ENCODE measurements around the gene RPL37A.
A peak's percentile ranks its signal among the peaks of the same experiment; 100 is the strongest.

Gene RPL37A

GRCh38 chr2:216533609-216534008, 35.0 kb downstream of the RPL37A start:
- Histone ChIP-seq H3K27ac (replicated peaks) (no peak overlapping the region), H3K27me3 (ENCODE audit: insufficient read depth, poor library complexity, severe bottlenecking) (no peaks in the 10 kb centered on the region), H3K4me3 (replicated peaks; ENCODE audit: insufficient read depth, low read length) (no peak overlapping the region)
- no peak for DNase-seq (ENCODE audit: low read depth in 1 of 2, low spot score in 1 of 2)
- TF ChIP-seq POLR2AphosphoS5 (IDR thresholded peaks at IDR 0.05; ENCODE audit: low read depth) (no peak), REST (IDR thresholded peaks at IDR 0.05; ENCODE audit: insufficient replicate concordance, low read depth) (no peak), CTCF (IDR thresholded peaks at IDR 0.05; ENCODE audit: insufficient read depth, low read length) (no peak), SPI1 (IDR thresholded peaks at IDR 0.05; ENCODE audit: borderline replicate concordance, low read depth) (no peak), GABPA (IDR thresholded peaks at IDR 0.05; ENCODE audit: low read depth) (no peak)

GRCh38 chr2:216534809-216535208, 36.2 kb downstream of the RPL37A start:
- Histone ChIP-seq H3K27ac (replicated peaks) (no peak overlapping the region), H3K4me3 (replicated peaks; ENCODE audit: insufficient read depth, low read length) (no peak overlapping the region), H3K27me3 (ENCODE audit: insufficient read depth, poor library complexity, severe bottlenecking) (no peaks in the 10 kb centered on the region)
- TF ChIP-seq CTCF (IDR thresholded peaks at IDR 0.05; ENCODE audit: insufficient read depth, low read length) = no peak
- no peak for TF ChIP-seq SPI1 (IDR thresholded peaks at IDR 0.05; ENCODE audit: borderline replicate concordance, low read depth)
- TF ChIP-seq REST (IDR thresholded peaks at IDR 0.05; ENCODE audit: insufficient replicate concordance, low read depth) = no peak
- TF ChIP-seq GABPA (IDR thresholded peaks at IDR 0.05; ENCODE audit: low read depth) = no peak
- TF ChIP-seq POLR2AphosphoS5 (IDR thresholded peaks at IDR 0.05; ENCODE audit: low read depth) = no peak
- DNase-seq (ENCODE audit: low read depth in 1 of 2, low spot score in 1 of 2) = no peak

- DNase-seq (ENCODE audit: low read depth in 1 of 2, low spot score in 1 of 2) = peak in 1 of 2 experiments; percentile 48
- Histone ChIP-seq H3K4me3 (replicated peaks; ENCODE audit: insufficient read depth, low read length) (no peak overlapping the region), H3K27me3 (ENCODE audit: insufficient read depth, poor library complexity, severe bottlenecking) (no peaks in the 10 kb centered on the region), H3K27ac (replicated peaks) (no peak overlapping the region)
- no peak for TF ChIP-seq CTCF (IDR thresholded peaks at IDR 0.05; ENCODE audit: insufficient read depth, low read length)
- no peak for TF ChIP-seq SPI1 (IDR thresholded peaks at IDR 0.05; ENCODE audit: borderline replicate concordance, low read depth)
- TF ChIP-seq GABPA (IDR thresholded peaks at IDR 0.05; ENCODE audit: low read depth) = no peak
- no peak for TF ChIP-seq REST (IDR thresholded peaks at IDR 0.05; ENCODE audit: insufficient replicate concordance, low read depth)
- no peak for TF ChIP-seq POLR2AphosphoS5 (IDR thresholded peaks at IDR 0.05; ENCODE audit: low read depth)
Observed at GRCh38 chr2:216535454-216535995, 36.9 kb downstream of the RPL37A start.
